NCI-H2171 treated with DMSO at 0.1 percent for 48 hours (cell line): ENCODE measurements around the gene SERPINA6.
"Not testable (repeated sequence)": the region's sequence is repeated elsewhere in the genome, so short reads cannot be mapped to it uniquely, and the experiment has no call there.

ENCODE experiments used
- DNase-seq: peaks from one replicate; lab custom pipeline; 2025; lab: John Stamatoyannopoulos, UW

Gene SERPINA6, protein sequence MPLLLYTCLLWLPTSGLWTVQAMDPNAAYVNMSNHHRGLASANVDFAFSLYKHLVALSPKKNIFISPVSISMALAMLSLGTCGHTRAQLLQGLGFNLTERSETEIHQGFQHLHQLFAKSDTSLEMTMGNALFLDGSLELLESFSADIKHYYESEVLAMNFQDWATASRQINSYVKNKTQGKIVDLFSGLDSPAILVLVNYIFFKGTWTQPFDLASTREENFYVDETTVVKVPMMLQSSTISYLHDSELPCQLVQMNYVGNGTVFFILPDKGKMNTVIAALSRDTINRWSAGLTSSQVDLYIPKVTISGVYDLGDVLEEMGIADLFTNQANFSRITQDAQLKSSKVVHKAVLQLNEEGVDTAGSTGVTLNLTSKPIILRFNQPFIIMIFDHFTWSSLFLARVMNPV

DNA sequence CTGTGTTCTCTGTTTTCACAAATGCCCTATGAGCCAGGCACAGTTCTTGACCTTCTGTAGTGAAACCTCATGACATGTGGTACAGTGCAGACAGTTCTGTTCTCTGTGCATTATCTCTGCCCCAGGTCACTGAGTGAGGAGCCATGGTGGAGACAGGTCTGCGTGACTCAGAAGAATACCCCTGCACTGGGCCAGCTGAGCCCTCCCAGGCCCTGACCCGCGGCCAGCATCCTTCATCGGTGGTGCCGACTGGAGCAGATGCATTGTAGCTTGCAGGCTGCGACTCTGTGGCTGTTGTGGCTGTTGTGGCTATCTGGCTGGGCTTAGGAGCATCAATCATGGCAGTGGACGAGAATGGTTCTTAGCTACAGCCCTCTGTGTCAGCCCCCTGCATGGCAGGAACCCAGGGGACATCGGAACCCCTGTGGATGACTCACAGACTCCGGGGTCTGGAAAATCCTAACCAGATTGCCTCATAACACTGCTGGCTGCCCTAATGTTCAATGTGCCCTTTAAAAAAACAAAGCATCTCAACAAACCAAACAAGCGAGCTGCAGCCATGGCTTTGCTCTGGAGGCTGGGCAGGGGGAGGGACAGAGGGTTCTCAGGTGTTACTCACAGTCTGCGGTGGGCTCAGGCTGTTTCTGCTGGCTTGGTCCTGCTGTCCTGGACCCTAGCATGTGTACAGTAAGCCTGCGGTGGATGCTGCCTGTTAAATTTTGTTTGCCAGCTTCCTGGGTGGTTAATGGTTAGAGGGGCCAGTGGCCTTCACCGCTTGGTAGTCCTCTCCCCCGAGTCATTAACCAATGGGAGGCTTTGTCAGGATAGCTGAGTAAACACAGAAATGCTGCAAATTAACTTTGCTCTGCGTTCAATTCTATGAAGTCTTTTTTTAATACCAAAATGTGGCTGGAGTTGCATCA lies at the start of gene SERPINA6:
Gene SERPINA6, minus strand, starts transcription at position 689 of the 923 bp plus-strand sequence. CDS start 8,688 bp downstream, outside the sequence.
- no peak for DNase-seq

- DNase-seq, result no peak
Observed at GRCh38 chr14:94372021-94372605, 49.0 kb upstream of the SERPINA6 start.

GRCh38 chr14:94370524-94370910 lies 47.4 kb upstream of the SERPINA6 start:
- no peak for DNase-seq

DNA sequence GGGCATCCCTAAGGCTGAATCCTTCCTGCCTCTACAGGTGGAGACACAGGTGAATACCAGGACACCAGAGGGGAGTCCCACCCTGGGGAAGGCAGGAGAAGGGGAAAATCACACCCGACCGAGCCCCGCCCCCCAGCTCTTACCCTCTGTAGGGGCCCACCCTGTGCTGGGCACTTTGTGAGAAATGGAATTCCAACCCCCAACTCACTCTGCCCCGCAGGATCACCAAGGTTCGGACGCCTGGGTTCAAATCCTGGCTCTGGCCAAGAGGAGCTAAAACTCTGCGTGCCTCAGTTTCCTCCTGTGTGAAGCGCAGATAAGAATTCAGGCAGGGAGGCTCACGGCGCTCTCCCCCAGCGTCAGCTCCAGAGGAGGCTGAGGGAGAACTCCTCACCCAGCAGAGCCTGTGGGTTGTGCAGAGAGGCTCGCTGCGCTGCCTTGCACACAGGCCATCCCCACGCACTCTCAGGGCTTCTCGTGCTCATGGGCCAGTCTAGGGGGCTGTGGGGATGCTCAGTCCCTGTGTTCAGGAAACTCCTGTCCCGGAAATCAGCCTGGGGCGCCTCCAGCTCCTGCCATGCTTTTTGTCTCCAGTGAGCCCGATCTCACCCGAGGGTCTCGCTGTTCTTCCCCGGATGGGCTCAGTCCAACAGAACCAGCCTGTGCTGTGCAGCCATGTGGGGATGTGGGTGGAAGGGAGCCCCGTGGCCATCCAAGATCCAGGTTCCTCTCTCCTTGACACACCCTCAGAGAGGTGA lies 46.8 kb upstream of the SERPINA6 start:
- DNase-seq, result not testable (repeated sequence)

DNA sequence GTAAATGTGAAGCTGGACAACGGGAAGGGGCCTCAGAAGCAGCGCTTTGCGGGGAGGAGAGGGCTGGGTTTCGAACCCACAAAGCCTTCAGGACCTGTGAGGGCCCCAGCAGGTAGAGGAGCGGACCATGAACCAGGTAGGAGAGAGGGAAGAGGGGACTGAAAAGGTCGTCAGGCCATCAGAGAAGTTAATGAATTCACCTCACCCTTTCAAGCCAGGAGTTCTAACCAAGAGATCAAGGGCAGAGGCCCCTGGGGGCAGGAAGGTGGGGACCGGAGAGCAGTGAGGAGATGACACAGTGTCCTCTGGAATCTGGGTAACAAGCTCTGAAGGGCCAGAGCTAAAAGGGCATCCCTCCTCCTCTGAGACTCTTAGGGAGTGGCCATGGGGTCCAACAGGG lies 45.8 kb upstream of the SERPINA6 start:
- DNase-seq, result no peak

GRCh38 chr14:94368243-94368590 lies 45.1 kb upstream of the SERPINA6 start:
- DNase-seq, result no peak

DNA sequence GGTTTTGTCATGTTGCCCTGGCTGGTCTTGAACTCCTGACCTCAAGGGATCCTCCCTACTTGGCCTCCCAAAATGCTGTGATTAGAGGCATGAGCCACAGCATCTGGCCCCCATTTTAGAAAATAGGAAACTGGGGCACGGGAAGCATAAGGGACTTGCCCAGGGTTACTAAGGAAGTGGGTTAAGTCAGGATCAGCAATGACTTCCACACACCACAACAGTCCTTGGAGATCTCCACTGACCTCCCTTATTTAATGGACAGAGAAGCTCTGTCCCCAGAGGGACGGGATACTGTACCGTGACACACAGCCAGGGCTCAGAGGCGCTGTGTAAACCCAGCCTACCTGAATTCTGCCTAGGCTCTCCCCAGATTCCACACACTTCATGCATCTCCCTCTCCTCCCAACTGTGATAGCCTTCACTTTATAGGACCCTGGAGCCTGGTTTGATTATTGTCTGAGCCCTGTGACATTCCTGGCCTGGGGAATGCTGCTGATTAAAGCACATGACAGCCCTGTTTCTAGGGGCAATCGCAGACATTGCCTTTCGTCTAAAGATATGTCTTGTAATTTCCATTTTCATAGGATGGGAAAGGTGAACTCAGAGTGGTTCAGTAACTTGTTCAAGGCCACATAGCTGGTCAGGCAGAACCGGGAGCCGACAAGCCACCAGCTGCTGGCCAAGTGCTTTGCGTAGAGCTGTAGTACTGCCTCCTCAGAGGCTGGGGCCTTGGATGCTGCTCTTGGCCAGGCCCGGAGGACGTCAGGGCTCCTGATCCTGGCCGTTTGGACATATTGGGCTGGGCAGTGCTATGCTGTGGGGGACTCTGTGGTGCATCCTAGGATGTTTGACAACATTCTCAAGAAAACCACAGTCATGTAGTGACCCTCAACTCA lies 44.5 kb upstream of the SERPINA6 start:
- DNase-seq, result no peak

DNA sequence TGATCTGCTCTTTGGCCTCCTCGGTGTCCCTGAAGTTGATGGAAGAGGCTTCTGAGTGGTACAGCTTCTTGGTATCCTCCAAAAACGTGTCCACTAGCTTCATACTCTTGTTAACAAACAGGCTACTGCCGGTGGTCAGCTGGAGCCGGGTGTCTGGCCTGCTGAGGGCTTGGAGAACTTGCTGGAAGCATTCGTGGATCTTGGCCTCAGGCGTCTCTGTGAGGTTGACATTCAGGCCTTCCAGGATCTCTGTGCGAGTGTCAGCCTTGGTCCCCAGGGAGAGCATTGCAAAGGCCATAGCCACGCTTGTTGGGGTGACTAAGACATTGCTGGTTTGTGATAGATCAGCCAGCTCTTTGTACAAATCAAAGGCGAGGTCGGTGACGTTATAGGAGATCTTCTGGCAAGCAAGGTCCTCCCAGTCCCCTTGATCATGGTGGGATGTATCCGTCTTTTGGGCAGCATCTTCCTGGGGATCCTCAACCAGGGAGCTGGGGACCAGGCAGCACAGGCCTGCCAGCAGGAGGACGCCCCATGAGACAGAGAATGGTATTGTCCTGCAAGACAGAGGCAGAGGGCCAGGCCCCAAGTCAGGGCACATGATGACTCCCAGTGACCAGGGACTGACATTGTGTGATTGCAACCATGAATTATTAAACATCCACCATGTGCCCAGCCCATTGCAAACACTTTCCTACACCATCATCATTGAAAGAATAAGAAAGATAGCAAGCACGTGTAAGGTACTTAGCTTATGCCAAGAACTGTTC lies 43.2 kb upstream of the SERPINA6 start, which contains the start of gene SERPINA2:
Gene SERPINA2, minus strand, starts transcription at position 553 of the 770 bp plus-strand sequence.
- no peak for DNase-seq

DNA sequence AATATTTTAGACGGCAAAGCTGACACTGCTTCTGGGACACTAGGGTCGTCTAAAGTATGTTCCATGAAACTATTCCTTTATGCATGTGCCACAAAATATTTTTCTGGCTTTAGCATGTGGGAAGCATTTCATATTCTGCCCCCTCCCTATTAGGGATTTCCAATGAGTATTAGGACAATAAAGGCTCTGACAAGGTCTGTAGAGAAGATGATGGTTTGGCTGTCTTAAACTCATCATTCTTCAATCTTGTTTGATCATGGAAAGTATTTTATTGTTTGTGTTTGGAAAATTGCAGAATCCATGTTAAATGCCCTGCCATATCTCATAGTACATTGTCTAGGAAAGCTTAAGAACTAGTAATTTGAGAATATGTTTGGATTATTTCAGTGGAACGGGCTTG lies 42.5 kb upstream of the SERPINA6 start:
- no peak for DNase-seq

- no peak for DNase-seq
Observed at GRCh38 chr14:94364964-94365363, 41.8 kb upstream of the SERPINA6 start.

DNA sequence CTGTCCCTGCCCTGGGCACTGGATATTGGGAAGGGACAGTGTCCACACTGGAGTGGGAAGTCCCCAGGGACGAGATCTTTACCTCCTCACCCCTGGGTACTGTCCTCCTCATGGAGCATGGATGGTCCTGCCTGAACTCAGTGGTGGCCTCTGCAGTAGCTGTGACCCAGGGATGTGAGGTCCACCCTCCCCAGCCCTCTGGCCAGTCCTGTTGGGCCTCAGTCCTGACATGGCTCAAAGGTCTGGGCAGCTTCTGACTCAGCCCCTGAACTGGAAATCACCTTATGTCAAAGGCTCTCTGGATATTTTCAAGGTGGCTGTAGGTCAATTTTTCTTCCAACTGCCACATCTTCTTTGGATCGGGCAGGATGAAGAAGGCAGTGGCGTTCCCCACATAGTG lies 40.9 kb upstream of the SERPINA6 start:
- DNase-seq, result no peak

- DNase-seq, result no peak
Observed at GRCh38 chr14:94363151-94363624, 40.1 kb upstream of the SERPINA6 start.

GRCh38 chr14:94362614-94363133 lies 39.5 kb upstream of the SERPINA6 start:
- DNase-seq, result no peak

DNA sequence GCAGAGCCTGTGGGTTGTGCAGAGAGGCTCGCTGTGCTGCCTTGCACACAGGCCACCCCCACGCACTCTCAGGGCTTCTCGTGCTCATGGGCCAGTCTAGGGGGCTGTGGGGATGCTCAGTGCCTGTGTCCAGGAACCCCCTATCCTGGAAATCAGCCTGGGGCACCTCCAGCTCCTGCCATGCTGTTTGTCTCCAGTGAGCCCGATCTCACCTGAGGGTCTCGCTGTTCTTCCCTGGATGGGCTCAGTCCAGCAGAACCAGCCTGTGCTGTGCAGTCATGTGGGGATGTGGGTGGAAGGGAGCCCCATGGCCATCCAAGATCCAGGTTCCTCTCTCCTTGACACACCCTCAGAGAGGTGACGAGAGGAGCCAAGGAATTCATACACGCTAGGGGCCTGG lies 38.5 kb upstream of the SERPINA6 start:
- no peak for DNase-seq

GRCh38 chr14:94360945-94361565 lies 37.9 kb upstream of the SERPINA6 start:
- no peak for DNase-seq

GRCh38 chr14:94357166-94357565 lies 34.0 kb upstream of the SERPINA6 start:
- no peak for DNase-seq

- DNase-seq, result no peak
Observed at GRCh38 chr14:94356379-94357056, 33.4 kb upstream of the SERPINA6 start.

DNA sequence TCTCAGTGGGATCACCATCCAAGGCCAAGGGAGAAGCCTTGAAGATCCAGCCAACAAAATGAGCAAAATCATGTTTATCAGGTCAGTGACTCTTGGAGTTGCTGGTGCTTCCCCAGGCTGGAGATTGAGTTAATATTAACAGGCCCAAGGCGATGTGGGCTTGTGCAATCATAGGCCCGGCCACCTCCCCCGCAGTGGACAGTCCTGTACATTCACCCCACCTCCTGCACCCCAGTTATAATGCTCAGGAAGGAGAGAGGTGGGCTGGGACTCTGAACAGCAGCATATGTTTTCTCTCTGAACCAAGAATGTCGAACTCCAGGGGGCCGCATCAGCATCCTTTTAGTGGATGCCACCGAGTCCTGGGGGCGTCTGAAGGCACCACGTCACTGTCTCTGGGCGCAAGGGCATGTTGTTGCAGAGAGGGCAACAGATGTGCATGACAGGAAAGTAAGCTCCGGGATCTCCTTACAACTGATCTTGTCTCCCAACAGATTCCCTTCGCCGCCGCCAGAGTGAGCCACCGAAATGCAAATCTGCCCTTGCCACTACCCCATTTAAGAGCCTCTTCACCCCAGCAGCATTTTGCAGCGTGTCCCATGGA lies 32.2 kb upstream of the SERPINA6 start:
- DNase-seq, result peak; percentile 71
